ENCODE data around the gene NEO1. TPM values are rescaled to one million over a fixed set of nuclear protein-coding genes. Genes with fewer than 3 reads are reported as not detected.
"Not testable (repeated sequence)": the region's sequence is repeated elsewhere in the genome, so short reads cannot be mapped to it uniquely, and the experiment has no call there.

The NEO1 gene
- total RNA-seq, 4 donors from 2014 or later: 74.0 to 117 (median 107) TPM

DNA sequence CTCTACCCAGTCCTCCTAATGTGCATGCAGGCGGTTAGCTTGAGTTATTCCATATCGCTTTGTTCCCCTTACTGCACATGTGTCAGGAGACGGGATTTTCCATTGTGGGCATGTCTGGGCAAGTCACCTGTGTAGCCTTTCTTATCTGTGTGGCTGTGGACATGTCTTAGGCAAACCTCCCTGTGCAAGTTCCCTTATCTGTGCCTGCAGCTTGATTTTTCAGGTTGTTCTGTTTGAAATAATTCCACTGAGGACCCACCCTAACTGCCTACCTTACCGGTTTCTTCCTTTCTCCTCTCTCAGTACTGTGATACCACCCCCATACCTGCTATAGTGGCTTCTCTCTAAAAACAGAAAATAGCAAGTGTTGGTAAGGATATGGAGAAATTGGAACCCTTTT is 113.6 kb downstream of the NEO1 start:
- H3K36me3 ChIP-seq: no peaks in the 10 kb centered on the region
- H3K4me3 ChIP-seq: no peak overlapping the region
- TF ChIP-seq EP300 (IDR thresholded peaks at IDR 0.05): no peak
- TF ChIP-seq, protein P1, sequence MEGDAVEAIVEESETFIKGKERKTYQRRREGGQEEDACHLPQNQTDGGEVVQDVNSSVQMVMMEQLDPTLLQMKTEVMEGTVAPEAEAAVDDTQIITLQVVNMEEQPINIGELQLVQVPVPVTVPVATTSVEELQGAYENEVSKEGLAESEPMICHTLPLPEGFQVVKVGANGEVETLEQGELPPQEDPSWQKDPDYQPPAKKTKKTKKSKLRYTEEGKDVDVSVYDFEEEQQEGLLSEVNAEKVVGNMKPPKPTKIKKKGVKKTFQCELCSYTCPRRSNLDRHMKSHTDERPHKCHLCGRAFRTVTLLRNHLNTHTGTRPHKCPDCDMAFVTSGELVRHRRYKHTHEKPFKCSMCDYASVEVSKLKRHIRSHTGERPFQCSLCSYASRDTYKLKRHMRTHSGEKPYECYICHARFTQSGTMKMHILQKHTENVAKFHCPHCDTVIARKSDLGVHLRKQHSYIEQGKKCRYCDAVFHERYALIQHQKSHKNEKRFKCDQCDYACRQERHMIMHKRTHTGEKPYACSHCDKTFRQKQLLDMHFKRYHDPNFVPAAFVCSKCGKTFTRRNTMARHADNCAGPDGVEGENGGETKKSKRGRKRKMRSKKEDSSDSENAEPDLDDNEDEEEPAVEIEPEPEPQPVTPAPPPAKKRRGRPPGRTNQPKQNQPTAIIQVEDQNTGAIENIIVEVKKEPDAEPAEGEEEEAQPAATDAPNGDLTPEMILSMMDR (IDR thresholded peaks at IDR 0.05): no peak
- no peak for TF ChIP-seq POLR2A (IDR thresholded peaks at IDR 0.05)
- TF ChIP-seq POLR2AphosphoS5 (IDR thresholded peaks at IDR 0.05): no peak
- no peak overlapping the region for H3K27ac ChIP-seq
- H3K9me3 ChIP-seq: no peaks in the 10 kb centered on the region
- no peaks in the 10 kb centered on the region for H3K4me1 ChIP-seq
- no peaks in the 10 kb centered on the region for H3K27me3 ChIP-seq
- DNase-seq (ENCODE audit: low spot score in 2 of 2): no peak
- WGBS: 84% methylated on average over 4 of the region's 4 CpGs

DNA sequence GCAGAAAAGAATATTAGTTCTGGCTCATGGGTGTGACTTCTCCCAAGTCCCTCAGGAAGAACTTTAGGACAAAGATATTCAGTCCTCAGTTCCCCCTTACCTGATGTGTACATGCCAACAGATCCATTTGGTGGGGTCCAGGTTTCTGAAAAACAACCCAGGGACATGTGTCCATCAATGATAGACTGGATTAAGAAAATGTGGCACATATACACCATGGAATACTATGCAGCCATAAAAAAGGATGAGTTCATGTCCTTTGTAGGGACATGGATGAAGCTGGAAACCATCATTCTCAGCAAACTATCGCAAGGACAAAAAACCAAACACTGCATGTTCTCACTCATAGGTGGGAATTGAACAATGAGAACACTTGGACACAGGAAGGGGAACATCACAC is 114.4 kb downstream of the NEO1 start:
- H3K27ac ChIP-seq; DNase-seq (ENCODE audit: low spot score in 2 of 2); H3K36me3 ChIP-seq; H3K27me3 ChIP-seq; H3K4me3 ChIP-seq; H3K9me3 ChIP-seq; H3K4me1 ChIP-seq: not testable (repeated sequence)
- 83% methylated on average over 1 of the region's 1 CpG for WGBS

DNA sequence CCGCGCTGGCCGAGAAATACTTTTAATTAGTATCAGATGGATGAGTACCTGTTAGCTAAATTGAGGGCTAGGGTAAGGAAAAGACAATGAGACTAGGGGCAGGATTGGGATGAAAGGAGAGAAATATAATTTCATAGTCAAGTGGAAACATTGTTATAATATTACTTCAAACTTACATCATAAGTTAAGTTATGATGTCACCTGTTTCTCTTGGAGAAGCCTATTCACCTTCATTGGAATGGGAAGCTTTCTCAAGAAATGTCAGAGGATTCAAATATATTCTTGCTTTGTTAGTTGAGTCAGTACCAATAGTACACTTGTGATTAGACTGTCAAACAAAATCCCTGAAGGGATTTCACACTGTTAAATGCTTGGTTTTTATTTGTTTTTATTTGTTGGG is 116.2 kb downstream of the NEO1 start:
- H3K36me3 ChIP-seq: no peaks in the 10 kb centered on the region
- DNase-seq (ENCODE audit: low spot score in 2 of 2): no peak
- H3K4me1 ChIP-seq: no peaks in the 10 kb centered on the region
- H3K4me3 ChIP-seq: no peak overlapping the region
- TF ChIP-seq EP300 (IDR thresholded peaks at IDR 0.05) (no peak), POLR2AphosphoS5 (IDR thresholded peaks at IDR 0.05) (no peak), POLR2A (IDR thresholded peaks at IDR 0.05) (no peak)
- TF ChIP-seq, protein P1 (IDR thresholded peaks at IDR 0.05): no peak
- 96% methylated on average over 3 of the region's 3 CpGs for WGBS
- no peak overlapping the region for H3K27ac ChIP-seq
- H3K9me3 ChIP-seq: no peaks in the 10 kb centered on the region
- no peaks in the 10 kb centered on the region for H3K27me3 ChIP-seq

DNA sequence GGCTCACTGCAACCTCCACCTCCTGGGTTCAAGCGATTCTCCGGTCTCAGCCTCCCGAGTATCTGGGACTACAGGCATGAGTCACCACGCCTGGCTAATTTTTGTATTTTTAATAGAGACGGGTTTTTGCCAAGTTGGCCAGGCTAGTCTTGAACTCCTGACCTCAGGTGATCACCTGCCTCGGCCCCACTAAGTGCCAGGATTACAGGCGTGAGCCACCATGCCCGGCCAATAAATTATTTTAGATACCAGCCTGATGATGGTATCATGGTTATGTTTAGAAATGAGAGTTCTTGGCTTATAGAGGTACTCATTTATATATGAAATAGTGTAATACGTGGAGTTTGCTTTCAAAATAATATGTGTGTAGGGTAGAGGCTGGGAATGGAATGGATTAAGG is 119.4 kb downstream of the NEO1 start:
- no peak for DNase-seq (ENCODE audit: low spot score in 2 of 2)
- Histone ChIP-seq H3K4me1 (no peaks in the 10 kb centered on the region), H3K27ac (no peak overlapping the region), H3K9me3 (no peaks in the 10 kb centered on the region), H3K27me3 (no peaks in the 10 kb centered on the region), H3K4me3 (no peak overlapping the region), H3K36me3 (peaks cover 2% of the 10 kb centered on the region)
- WGBS: 87% methylated on average over 9 of the region's 9 CpGs
- TF ChIP-seq POLR2A (IDR thresholded peaks at IDR 0.05) (no peak), EP300 (IDR thresholded peaks at IDR 0.05) (no peak), POLR2AphosphoS5 (IDR thresholded peaks at IDR 0.05) (no peak)
- TF ChIP-seq, protein P1 (IDR thresholded peaks at IDR 0.05): no peak

DNA sequence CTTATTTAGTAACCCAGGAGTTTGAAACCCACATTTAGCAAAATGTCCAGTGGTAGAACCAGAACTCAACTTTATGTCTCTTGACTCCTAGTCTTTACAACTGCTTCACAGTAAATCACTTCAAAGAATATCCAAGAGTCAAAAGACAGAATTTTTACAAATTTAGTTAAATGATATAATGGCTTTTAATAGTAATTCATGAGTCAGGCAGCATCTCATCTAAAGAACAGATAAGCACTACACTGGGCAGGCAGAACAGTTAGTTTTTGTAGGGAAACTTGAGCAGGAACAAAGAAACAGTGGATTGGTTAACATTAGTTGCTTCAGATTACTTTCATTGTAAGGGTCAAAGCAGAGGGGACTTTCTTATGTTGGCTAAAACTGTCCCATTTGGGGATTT is 120.2 kb downstream of the NEO1 start:
- Histone ChIP-seq H3K27me3 (no peaks in the 10 kb centered on the region), H3K4me3 (no peak overlapping the region), H3K4me1 (no peaks in the 10 kb centered on the region), H3K36me3 (peaks cover 6% of the 10 kb centered on the region), H3K27ac (no peak overlapping the region), H3K9me3 (no peaks in the 10 kb centered on the region)
- TF ChIP-seq POLR2A (IDR thresholded peaks at IDR 0.05): no peak
- TF ChIP-seq, protein P1 (IDR thresholded peaks at IDR 0.05): no peak
- no peak for TF ChIP-seq EP300 (IDR thresholded peaks at IDR 0.05)
- TF ChIP-seq POLR2AphosphoS5 (IDR thresholded peaks at IDR 0.05): no peak
- no peak for DNase-seq (ENCODE audit: low spot score in 2 of 2)

DNA sequence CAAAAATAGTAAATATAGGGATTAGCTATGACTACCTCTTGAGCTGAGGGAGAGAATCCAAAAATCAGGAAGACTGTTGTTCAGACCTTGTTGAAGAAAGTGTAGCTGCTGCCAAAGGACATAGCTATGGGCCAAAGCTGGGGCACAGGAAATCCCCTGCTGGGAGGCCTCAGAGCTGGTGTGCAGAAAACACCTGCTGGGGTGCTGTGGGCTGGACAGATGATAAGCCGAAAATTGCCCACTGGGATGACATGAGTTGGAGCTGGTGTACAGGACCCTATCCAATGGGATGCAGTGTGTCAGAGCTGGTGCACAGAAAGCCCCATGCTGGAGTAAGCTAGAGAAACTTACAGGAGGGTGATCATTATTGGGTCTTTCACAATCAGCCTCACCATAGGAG is 121.9 kb downstream of the NEO1 start:
- 100% methylated on average over 1 of the region's 1 CpG for WGBS
- TF ChIP-seq, protein P1 (IDR thresholded peaks at IDR 0.05): no peak
- TF ChIP-seq POLR2A (IDR thresholded peaks at IDR 0.05) (no peak), EP300 (IDR thresholded peaks at IDR 0.05) (no peak), POLR2AphosphoS5 (IDR thresholded peaks at IDR 0.05) (no peak)
- Histone ChIP-seq H3K9me3 (no peaks in the 10 kb centered on the region), H3K27me3 (no peaks in the 10 kb centered on the region), H3K36me3 (peaks cover 13% of the 10 kb centered on the region), H3K27ac (no peak overlapping the region), H3K4me1 (no peaks in the 10 kb centered on the region), H3K4me3 (no peak overlapping the region)
- DNase-seq (ENCODE audit: low spot score in 2 of 2): no peak
